Measurements from ENCODE around the gene PPFIBP1.

DNA sequence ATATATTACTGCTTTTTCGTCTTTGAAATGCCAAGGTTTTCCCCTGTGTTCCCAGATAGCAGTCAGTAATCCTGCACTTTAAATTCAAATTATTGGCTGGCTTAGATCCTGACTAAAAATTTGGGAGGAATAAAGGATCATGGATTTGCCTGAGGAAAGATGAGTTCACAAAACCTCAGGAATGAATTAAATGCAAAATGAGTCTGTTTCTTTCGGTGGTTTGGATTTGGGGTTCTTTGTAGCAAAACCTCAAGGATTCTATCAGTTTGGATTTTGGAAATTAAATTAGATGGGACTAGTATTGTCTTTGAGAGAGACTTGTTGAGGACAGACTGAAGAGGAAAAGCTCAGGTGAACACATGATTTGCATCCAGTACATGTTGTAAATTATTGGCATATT, 36.1 kb downstream of the PPFIBP1 start:
- TF ChIP-seq POLR2A (IDR thresholded peaks at IDR 0.05) (no peak), CTCF (IDR thresholded peaks at IDR 0.05) (no peak)
